Coronary artery (tissue), 2 donors: ENCODE results near the gene RETREG1.

Source experiments
- DNase-seq: peaks from one replicate; pipeline ENCODE4 v3.0.0-alpha.2; 2017; ENCODE audit warnings: low spot score
- H3K27ac ChIP-seq, 2 donors: fragments of 200-600 bp; sonication (generic); one replicate each; pipeline ENCODE4 v1.5.1; 2016 to 2019
- H3K4me3 ChIP-seq: fragments of 200-600 bp; sonication (generic); 2 replicates; pipeline ENCODE4 v1.5.1; 2016; ENCODE audit warnings: mild to moderate bottlenecking, moderate library complexity
- CTCF ChIP-seq: fragments of 200-600 bp; sonication (generic); IDR thresholded peaks from one replicate; pipeline ENCODE4 v1.5.1; 2019; ENCODE audit warnings: antibody characterized with exemption

Gene RETREG1

GRCh38 chr5:16573401-16573800 is 43.4 kb downstream of the RETREG1 start:
- DNase-seq, result no peak
- no peak for TF ChIP-seq CTCF
- Histone ChIP-seq H3K4me3 (no peak overlapping the region), H3K27ac (no peak overlapping the region)

- DNase-seq, result no peak
- Histone ChIP-seq H3K4me3 (no peak overlapping the region), H3K27ac (no peak overlapping the region)
- TF ChIP-seq CTCF, result no peak
Measured at GRCh38 chr5:16572289-16573015, 44.3 kb downstream of the RETREG1 start.

GRCh38 chr5:16571016-16571415 is 45.8 kb downstream of the RETREG1 start:
- H3K27ac ChIP-seq, result no peak overlapping the region
- H3K4me3 ChIP-seq, result no peak overlapping the region
- no peak for TF ChIP-seq CTCF
- no peak for DNase-seq

DNA sequence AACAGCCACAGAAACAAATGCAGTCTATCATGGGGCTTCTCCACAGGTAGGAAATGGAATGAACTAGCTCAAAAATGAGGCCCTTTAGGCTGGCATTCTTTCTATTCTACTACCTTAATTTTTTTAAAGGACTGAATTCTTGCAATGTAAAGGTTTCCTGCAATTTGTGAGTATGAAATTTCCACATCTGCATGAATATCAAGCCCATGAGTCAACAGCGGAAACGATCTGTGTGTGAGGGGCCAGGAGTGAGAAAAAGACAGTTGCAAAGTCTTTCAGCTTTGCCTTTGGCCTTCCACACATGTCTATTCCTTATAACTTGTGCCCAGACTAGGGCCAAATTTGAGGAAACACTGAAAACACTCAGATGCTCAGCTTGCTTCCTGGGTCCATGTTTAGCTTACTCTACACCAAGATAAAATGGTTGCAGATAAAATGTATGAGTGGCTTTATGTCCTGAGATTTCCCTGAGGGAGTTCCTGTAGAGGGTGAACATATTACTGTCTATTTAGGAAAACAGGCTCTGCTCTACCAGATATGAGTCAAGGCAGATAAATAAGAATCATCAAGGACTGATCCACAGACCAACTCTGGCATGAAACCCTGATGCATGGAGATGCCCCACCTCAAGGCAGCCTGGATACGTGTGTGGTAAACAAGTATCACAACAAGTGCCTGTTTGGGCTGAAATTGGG is 46.5 kb downstream of the RETREG1 start:
- Histone ChIP-seq H3K27ac (no peak overlapping the region), H3K4me3 (no peak overlapping the region)
- no peak for TF ChIP-seq CTCF
- DNase-seq, result no peak

DNA sequence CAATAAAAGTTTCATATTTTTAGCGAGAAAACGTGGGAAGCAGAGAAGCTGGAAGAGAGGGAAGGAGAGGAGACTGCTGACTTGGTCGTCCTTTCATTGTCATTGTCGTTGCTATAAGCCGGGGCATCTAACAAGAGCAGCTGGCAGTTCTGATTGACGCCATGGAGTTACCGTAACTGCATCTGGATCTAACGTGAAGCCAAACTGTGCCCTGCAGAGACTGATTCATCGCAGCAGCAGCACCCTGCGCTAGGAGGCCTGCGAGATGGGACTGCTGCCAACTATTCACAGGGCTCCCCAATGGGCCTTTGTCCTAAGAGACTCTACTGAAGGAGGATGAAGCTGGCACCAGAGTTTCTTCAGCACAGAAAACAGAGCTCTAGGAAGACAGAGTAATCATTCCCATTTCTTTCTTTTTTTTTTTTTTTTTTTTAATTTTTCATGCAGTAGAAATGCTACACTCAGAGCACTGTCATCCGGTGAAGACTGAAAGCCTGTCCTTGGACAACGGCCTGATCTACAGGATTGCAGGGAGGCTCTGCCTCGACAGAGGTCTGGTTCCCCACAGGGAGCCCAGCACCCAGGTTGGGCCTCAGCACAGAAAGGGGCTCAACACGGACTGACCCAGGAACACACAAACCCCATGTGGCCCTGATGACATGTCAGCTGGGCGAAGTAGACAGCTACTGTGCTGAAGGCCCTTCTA is 47.8 kb downstream of the RETREG1 start:
- H3K4me3 ChIP-seq, result no peak overlapping the region
- DNase-seq, result no peak
- no peak overlapping the region for H3K27ac ChIP-seq
- no peak for TF ChIP-seq CTCF

DNA sequence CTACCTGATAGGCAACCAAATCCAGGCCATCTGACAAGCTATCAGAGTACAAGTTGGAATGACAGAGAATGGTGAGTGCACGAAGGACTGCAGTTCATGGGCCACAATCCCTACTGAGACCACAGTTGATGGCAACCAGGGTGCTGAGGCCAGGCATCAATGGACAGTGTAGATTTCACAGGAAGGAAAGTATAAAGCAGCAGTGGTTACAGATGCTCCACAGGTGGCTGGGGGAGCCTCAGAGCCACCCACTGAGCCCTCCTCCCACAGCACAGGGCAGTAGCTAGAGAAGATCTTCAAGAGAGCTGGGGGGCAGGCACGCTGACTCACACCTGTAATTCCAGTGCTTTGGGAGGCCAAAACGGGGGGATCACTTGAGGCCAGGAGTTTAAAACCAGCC is 49.4 kb downstream of the RETREG1 start:
- Histone ChIP-seq H3K27ac (no peak overlapping the region), H3K4me3 (no peak overlapping the region)
- DNase-seq, result no peak
- no peak for TF ChIP-seq CTCF
